Pancreas (tissue), 10 donors: Measurements from ENCODE around the gene CDH22. TPM values are rescaled to one million over a fixed set of nuclear protein-coding genes. Genes with fewer than 3 reads are reported as not detected.

ENCODE experiments used
- ATAC-seq, 4 donors: fragments of 200-7000 bp; cut with Tn5 transposase; one replicate each; pipeline versions ENCODE4 v1.8.0 to v1.9.1; 2020; ENCODE audit warnings: mild to moderate bottlenecking in 4 of 4, moderate library complexity in 4 of 4
- DNase-seq, 6 donors: peaks; one replicate each; pipeline ENCODE4 v3.0.0-alpha.2; 2020
- FAIRE-seq: peaks from 2 replicates; lab custom pipeline; 2012; peaks lifted over from hg19 to GRCh38; lab: Jason Lieb, UNC
- H3K27ac ChIP-seq, 4 donors: fragments of 200-600 bp; sonication (generic); 1 replicate in 3 of 4; 2 replicates in 1 of 4; pipeline versions ENCODE4 v1.5.0 to v1.8.0; 2020
- H3K27me3 ChIP-seq, 4 donors: fragments of 200-600 bp; one replicate each; pipeline ENCODE4 v1.8.0; 2021
- H3K36me3 ChIP-seq, 3 donors: fragments of 200-600 bp; sonication (generic) in 1 of 3; one replicate each; pipeline versions ENCODE4 v1.5.0 to v1.8.0; 2020 to 2021
- H3K4me1 ChIP-seq, 3 donors: fragments of 200-600 bp; one replicate each; pipeline ENCODE4 v1.8.0; 2021
- H3K4me3 ChIP-seq, 4 donors: fragments of 200-600 bp; sonication (generic) in 2 of 4; one replicate each; pipeline versions ENCODE4 v1.5.0 to v1.8.0; 2020 to 2021
- H3K9me3 ChIP-seq, 4 donors: fragments of 200-600 bp; one replicate each; pipeline ENCODE4 v1.8.0; 2021
- WGBS, 2 donors: extraction: QIAGEN DNeasy Blood & Tissue Kit; methylation state at CpG; one replicate each; pipeline ENCODE4 v1.1.7; 2013; 5-methylcytosine and 5-hydroxymethylcytosine counted together
- intact Hi-C, 3 donors: fragments of 100-400 bp; cut with DNase I; formaldehyde crosslinking; loops; one replicate each; pipeline versions ENCODE4 v1.11.1 to v1.14.2; 2022
- polyA plus RNA-seq, 2 donors: library from polyadenylated mRNA; stranded (reverse); fragments of 200-250 nt; gene quantifications; one replicate each; pipeline ENCODE4 v1.2.3, GENCODE V29; 2013
- total RNA-seq, 6 donors: library from RNA; stranded (reverse); fragmentation: NEBNext Ultra II Directional in 4 of 6; extraction: Animal tissue kit (Norgen Biotek cat#: 25700) in 4 of 6; gene quantifications; one replicate each; pipeline versions ENCODE4 v1.2.1 to v1.2.4, GENCODE V29; 2021 to 2023
- TF ChIP-seq, protein P1 (sequence below), 4 donors: fragments of 200-600 bp; sonication (generic) in 3 of 4; IDR thresholded peaks; one replicate each; pipeline versions ENCODE4 v1.5.0 to v1.8.0; 2021; ENCODE audit warnings: antibody characterized with exemption in 4 of 4
- donor health status: healthy with polysubstance abuse.
- donor health status: DM: no; HTN: no; CAD: no; lungs with moderate emphysema.
- donor health status: DM: no; HTN: no; CAD: no.
- donor health status: control.
- donor health status: control.
- donor health status: Bipolar disorder and iron deficiency.
- donor health status: DM: yes; HTN: yes; CAD: no.
- donor health status: DM: no; HTN: no; CAD: no.
- donor health status: DM: no; HTN: no; CAD: no.
- donor health status: DM: yes; HTN: yes; CAD: no.

CDH22 gene
- total and polyA plus RNA-seq, 8 donors, result 0.97 to 11.9 (median 3.3) TPM

DNA sequence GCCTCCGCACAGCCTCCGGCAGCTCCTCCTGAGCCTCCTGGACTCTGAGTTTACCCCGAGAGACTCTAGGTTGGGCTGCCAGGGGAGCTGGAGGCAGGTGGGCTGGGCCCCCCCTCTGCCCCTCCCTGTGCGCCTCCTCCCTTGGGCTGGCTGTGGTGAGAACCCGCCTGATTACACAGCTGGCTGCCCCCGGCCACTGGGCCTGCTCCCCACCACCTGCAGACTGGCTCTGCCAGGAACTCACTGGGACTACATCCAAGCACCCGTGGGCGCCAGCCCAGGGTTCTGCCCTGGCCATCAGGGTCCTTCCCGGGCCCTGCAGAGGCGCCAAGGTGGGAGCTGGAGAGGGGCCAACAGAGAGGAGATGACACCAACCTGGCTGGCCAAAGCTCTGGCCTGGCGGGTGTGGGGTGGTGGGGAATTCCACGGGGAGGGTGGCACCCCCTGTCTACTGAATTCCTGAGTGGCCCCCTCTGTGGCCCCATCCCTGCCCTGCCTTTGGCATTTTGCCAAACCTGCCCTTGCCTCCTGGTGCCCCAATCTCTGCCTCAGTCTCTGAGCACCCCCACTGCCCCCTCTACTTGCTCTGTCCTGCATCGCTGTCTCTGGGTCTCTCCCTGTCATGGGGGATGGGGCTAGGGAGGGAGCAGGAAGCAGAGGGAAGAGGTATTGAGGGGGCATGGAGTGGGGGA lies 21.9 kb upstream of the CDH22 start:
- H3K27ac ChIP-seq, result peak overlapping the region in 2 of 4 donors; percentile 8 to 41
- DNase-seq (peak; percentile 88 to 94 (median 90)), ATAC-seq (peak; percentile 87 to 94 (median 94)), FAIRE-seq (no peak)
- 15 to 30% methylated on average over 12 to 13 of the region's 13 CpGs for WGBS, 2 donors
- TF ChIP-seq, protein P1, sequence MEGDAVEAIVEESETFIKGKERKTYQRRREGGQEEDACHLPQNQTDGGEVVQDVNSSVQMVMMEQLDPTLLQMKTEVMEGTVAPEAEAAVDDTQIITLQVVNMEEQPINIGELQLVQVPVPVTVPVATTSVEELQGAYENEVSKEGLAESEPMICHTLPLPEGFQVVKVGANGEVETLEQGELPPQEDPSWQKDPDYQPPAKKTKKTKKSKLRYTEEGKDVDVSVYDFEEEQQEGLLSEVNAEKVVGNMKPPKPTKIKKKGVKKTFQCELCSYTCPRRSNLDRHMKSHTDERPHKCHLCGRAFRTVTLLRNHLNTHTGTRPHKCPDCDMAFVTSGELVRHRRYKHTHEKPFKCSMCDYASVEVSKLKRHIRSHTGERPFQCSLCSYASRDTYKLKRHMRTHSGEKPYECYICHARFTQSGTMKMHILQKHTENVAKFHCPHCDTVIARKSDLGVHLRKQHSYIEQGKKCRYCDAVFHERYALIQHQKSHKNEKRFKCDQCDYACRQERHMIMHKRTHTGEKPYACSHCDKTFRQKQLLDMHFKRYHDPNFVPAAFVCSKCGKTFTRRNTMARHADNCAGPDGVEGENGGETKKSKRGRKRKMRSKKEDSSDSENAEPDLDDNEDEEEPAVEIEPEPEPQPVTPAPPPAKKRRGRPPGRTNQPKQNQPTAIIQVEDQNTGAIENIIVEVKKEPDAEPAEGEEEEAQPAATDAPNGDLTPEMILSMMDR (IDR thresholded peaks at IDR 0.05), result no peak
- H3K4me1 ChIP-seq, result peaks cover 13 to 36% (median 15%) of the 10 kb centered on the region in 3 donors
- H3K4me3 ChIP-seq, result no peak overlapping the region
- no peaks in the 10 kb centered on the region for H3K36me3 ChIP-seq
- H3K27me3 ChIP-seq, result no peaks in the 10 kb centered on the region
- intact Hi-C loops, result no loop called here
- no peaks in the 10 kb centered on the region for H3K9me3 ChIP-seq

DNA sequence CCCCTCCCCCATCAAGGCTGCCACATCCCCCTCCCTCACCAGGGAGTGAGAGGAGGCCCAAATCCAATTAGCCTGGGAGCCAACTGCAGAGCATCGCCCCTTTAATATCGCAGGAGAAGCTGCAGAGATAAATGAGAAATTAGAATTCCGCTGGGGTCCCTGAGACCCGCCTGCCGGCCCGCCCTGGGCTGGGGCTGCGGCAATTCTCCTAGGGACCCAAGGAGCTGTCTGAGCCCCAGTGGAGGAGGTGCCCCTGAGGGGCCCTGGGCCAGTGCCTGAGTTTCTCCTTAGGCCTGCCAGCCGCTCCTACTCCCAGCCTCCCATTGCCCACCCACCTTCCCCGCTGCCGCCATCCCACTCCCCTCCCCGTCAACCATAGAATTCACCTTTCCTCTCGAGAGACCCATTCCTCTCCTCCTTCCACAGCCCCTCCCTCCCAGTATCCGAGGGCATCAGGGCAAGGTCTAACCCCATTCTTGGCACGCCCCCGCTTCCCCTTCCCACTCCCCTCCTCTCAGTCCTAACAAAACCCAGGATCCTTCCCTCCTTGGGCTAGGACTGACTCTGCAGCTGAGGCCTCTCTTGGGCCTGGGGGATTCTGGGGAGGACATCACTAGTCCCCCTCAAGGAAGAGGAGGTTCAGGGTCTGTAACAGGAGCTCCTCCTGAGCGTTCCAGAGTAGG lies 20.0 kb upstream of the CDH22 start:
- WGBS, 2 donors, result 78 to 83% methylated on average over 16 of the region's 16 CpGs
- no peak for FAIRE-seq
- TF ChIP-seq, protein P1 (IDR thresholded peaks at IDR 0.05), result no peak
- H3K4me3 ChIP-seq, result no peak overlapping the region
- no peak overlapping the region for H3K27ac ChIP-seq
- no peaks in the 10 kb centered on the region for H3K27me3 ChIP-seq
- H3K36me3 ChIP-seq, result no peaks in the 10 kb centered on the region
- no peak for ATAC-seq
- H3K4me1 ChIP-seq, result peaks cover 13 to 36% (median 15%) of the 10 kb centered on the region in 3 donors
- no peaks in the 10 kb centered on the region for H3K9me3 ChIP-seq
- intact Hi-C loops, result no loop called here
- DNase-seq, result no peak

DNA sequence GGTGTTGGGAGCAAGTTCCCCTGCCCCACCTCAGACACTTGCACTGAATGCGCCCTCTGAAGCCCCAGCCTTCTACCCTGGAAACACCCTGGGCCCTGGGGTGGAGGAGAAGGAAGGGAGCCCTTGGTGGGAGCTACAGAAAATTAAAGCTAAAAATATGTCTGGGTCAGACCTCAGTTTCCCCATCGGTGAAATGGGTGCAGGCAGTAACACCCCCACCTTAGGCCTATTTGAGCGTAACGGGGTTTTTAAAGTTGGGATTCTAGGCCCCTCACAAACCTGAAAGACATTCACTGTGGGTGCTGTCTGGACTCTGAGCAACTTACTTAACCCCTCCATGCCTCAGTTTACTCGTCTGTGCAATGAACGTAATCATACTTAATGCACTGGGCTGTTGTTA lies 19.3 kb upstream of the CDH22 start:
- TF ChIP-seq, protein P1 (IDR thresholded peaks at IDR 0.05), result no peak
- no peak for FAIRE-seq
- intact Hi-C loops, result no loop called here
- Histone ChIP-seq H3K4me3 (no peak overlapping the region), H3K9me3 (no peaks in the 10 kb centered on the region), H3K36me3 (no peaks in the 10 kb centered on the region), H3K4me1 (peaks cover 13 to 36% (median 15%) of the 10 kb centered on the region in 3 donors), H3K27me3 (no peaks in the 10 kb centered on the region), H3K27ac (no peak overlapping the region)
- 91 to 92% methylated on average over 6 of the region's 6 CpGs for WGBS, 2 donors
- DNase-seq, result no peak
- no peak for ATAC-seq

DNA sequence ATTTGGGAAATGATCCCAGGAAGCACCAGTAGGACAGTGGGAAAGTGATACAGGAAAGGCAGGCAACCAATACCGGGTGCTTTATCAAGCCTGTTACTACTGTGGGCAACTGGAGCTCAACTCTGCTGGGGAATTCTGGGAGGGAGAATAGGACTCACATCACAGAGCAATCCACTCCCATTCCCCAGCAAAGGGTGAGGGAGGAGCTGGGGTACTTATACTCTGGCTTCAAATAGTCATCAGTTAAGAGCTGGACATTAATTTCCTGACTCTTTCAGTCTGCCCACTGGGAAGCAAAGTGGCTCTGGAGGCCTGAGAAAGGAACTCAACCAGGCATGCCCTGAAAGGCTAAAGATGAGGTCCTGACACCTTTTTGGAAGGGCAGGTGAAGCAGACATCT lies 17.5 kb upstream of the CDH22 start:
- FAIRE-seq (no peak), ATAC-seq (no peak), DNase-seq (no peak)
- intact Hi-C loops, result no loop called here
- TF ChIP-seq, protein P1 (IDR thresholded peaks at IDR 0.05), result no peak
- 44 to 52% methylated on average over 1 of the region's 1 CpG for WGBS, 2 donors
- H3K27ac ChIP-seq, result no peak overlapping the region
- peaks cover 13 to 23% (median 15%) of the 10 kb centered on the region in 3 donors for H3K4me1 ChIP-seq
- no peaks in the 10 kb centered on the region for H3K27me3 ChIP-seq
- no peak overlapping the region for H3K4me3 ChIP-seq
- H3K36me3 ChIP-seq, result no peaks in the 10 kb centered on the region
- H3K9me3 ChIP-seq, result no peaks in the 10 kb centered on the region
